Stomach (tissue), 19 donors: ENCODE measurements around the gene CRIM1. TPM values are rescaled to one million over a fixed set of nuclear protein-coding genes. Genes with fewer than 3 reads are reported as not detected.
"Not testable (repeated sequence)": the region's sequence is repeated elsewhere in the genome, so short reads cannot be mapped to it uniquely, and the experiment has no call there.

Source experiments
- DNase-seq, 2 donors: peaks; one replicate each; pipeline versions ENCODE4 v3.0.0 to v3.0.0-alpha.2; 2013 to 2019
- H3K27ac ChIP-seq, 5 donors: fragments of 200-600 bp in 4 of 5; sonication (generic) in 4 of 5; one replicate each; pipeline ENCODE4 v1.5.1; 2013 to 2019; ENCODE audit warnings: mild to moderate bottlenecking in 1 of 5, moderate library complexity in 1 of 5
- H3K27me3 ChIP-seq, 3 donors: fragments of 200-600 bp; sonication (generic); one replicate each; pipeline ENCODE4 v1.5.1; 2017 to 2019; ENCODE audit warnings: mixed run types in 1 of 3
- H3K36me3 ChIP-seq, 4 donors: fragments of 200-600 bp; sonication (generic); 1 replicate in 3 of 4; 2 replicates in 1 of 4; pipeline ENCODE4 v1.5.1; 2016 to 2019
- H3K4me1 ChIP-seq, 4 donors: fragments of 200-600 bp; sonication (generic); one replicate each; pipeline ENCODE4 v1.5.1; 2016 to 2019
- H3K4me3 ChIP-seq, 4 donors: fragments of 200-600 bp; sonication (generic) in 3 of 4; one replicate each; pipeline ENCODE4 v1.5.1; 2016 to 2019; ENCODE audit warnings: mild to moderate bottlenecking in 1 of 4
- H3K9me3 ChIP-seq, 4 donors: fragments of 200-600 bp; sonication (generic); one replicate each; pipeline ENCODE4 v1.5.1; 2016 to 2019
- CTCF ChIP-seq, 7 experiments: fragments of 450-650 bp in 4 of 7; fragments of 200-600 bp in 3 of 7; sonication (generic) in 3 of 7; IDR thresholded peaks; one replicate each; pipeline ENCODE4 v1.5.1; 2016 to 2019; ENCODE audit warnings: antibody characterized with exemption in 7 of 7, control low read depth in 2 of 7, mild to moderate bottlenecking in 1 of 7
- EP300 ChIP-seq: sonication (generic); formaldehyde crosslinking; IDR thresholded peaks from one replicate; pipeline ENCODE4 v1.6.1; 2017; ENCODE audit warnings: antibody characterized with exemption
- POLR2A ChIP-seq, 4 donors: fragments of 450-650 bp; IDR thresholded peaks; one replicate each; pipeline ENCODE4 v1.6.1; 2016; ENCODE audit warnings: antibody characterized with exemption in 4 of 4, control low read depth in 2 of 4, mild to moderate bottlenecking in 1 of 4, moderate library complexity in 1 of 4
- POLR2AphosphoS5 ChIP-seq, 3 donors: sonication (generic); formaldehyde crosslinking; IDR thresholded peaks; one replicate each; pipeline ENCODE4 v1.6.1; 2016; ENCODE audit warnings: antibody characterized with exemption in 3 of 3
- WGBS, 5 donors: extraction: QIAGEN DNeasy Blood & Tissue Kit in 3 of 5; methylation state at CpG; one replicate each; pipeline versions ENCODE4 v1.1.5 to v1.1.7; 2013 to 2018; 5-methylcytosine and 5-hydroxymethylcytosine counted together
- intact Hi-C: fragments of 100-400 bp; cut with DNase I; formaldehyde crosslinking; loops from one replicate; pipeline ENCODE4 v1.15.1; 2023; ENCODE audit warnings: low total_unique reads
- long read RNA-seq, 10 donors: transcript quantifications; one replicate each; lab custom pipeline, GENCODE V29; 2026
- polyA plus RNA-seq, 3 donors: library from polyadenylated mRNA; stranded (reverse); fragments of 200-250 nt; gene quantifications; one replicate each; pipeline ENCODE4 v1.2.3, GENCODE V29; 2013
- total RNA-seq, 5 donors: library from RNA; depleted of rRNA; stranded (reverse); fragments of >200 nt; gene quantifications; one replicate each; pipeline versions ENCODE4 v1.1.0 to v1.2.3, GENCODE V29; 2014 to 2016
- donor health status: healthy with polysubstance abuse.
- donor health status: Bipolar disorder and iron deficiency.
- donor health status: healthy.

Gene CRIM1
- 100 to 1,000 TPM in 3 of 5 donors, 10 to 100 TPM in 2; 46.5 to 158 (median 104) TPM for total RNA-seq
- 1 to 10 TPM; 3.1 to 7.0 (median 6.7) TPM for polyA plus RNA-seq
- long read RNA-seq, donor 1, full-length matches to known transcripts = 1 of 1 reads
- long read RNA-seq, donor 1, partial matches to known transcripts = 0 of 1 reads
- long read RNA-seq, donor 1, other reads (novel, unspliced or antisense) = 0 of 1 reads
- long read RNA-seq, donor 2 = 0 reads
- long read RNA-seq, donor 3 = 0 reads
- long read RNA-seq, donor 4 = 0 reads
- long read RNA-seq, donor 5, full-length matches to known transcripts = 1 of 34 reads
- long read RNA-seq, donor 5, partial matches to known transcripts = 33 of 34 reads
- long read RNA-seq, donor 5, other reads (novel, unspliced or antisense) = 0 of 34 reads
- long read RNA-seq, donor 6 = 0 reads
- long read RNA-seq, donor 7 = 0 reads
- long read RNA-seq, donor 8 = 0 reads
- long read RNA-seq, donor 9, partial matches to known transcripts = 22 of 22 reads
- long read RNA-seq, donor 9, other reads (novel, unspliced or antisense) = 0 of 22 reads
- long read RNA-seq, donor 10 = 0 reads

- 0 to 1% (median 1%) methylated on average over 24 to 81 of the region's 82 CpGs for WGBS, 5 donors
- intact Hi-C loops = loop anchor here (10.0 kb wide), 1 partner anchor 429 kb away; no protein-coding TSS in a partner anchor
- peak; percentile 81 to 96 for DNase-seq
- H3K4me1 ChIP-seq = peaks cover 28 to 74% (median 44%) of the 10 kb centered on the region in 4 donors
- H3K27ac ChIP-seq = peak within 1 kb of the TSS; percentile 68 to 94 (median 87)
- no peaks in the 10 kb centered on the region for H3K36me3 ChIP-seq
- peaks cover 0 to 24% (median 0%) of the 10 kb centered on the region in 3 donors for H3K27me3 ChIP-seq
- peak within 1 kb of the TSS; percentile 87 to 94 (median 90) for H3K4me3 ChIP-seq
- no peaks in the 10 kb centered on the region for H3K9me3 ChIP-seq
- no peak for TF ChIP-seq CTCF (IDR thresholded peaks at IDR 0.05)
- TF ChIP-seq POLR2AphosphoS5 (IDR thresholded peaks at IDR 0.05) = peak; percentile 73 to 92 (median 91)
These were observed at the start of gene CRIM1 for GRCh38 chr2:36355151-36355889. CRIM1 (plus strand) TSS chr2:36355778; CDS start chr2:36356293, 515 bp downstream.

GRCh38 chr2:36307441-36307840 lies 48.1 kb upstream of the CRIM1 start:
- no peaks in the 10 kb centered on the region for H3K36me3 ChIP-seq

GRCh38 chr2:36310444-36310843 lies 45.1 kb upstream of the CRIM1 start:
- H3K4me1 ChIP-seq, H3K9me3 ChIP-seq, DNase-seq, intact Hi-C loops, H3K27me3 ChIP-seq, H3K27ac ChIP-seq, H3K4me3 ChIP-seq, H3K36me3 ChIP-seq: not testable (repeated sequence)
- 73 to 80% (median 78%) methylated on average over 1 of the region's 1 CpG for WGBS, 5 donors

More at GRCh38 chr2:36307441-36307840, 48.1 kb upstream of the CRIM1 start:
- Histone ChIP-seq H3K4me3 (no peak overlapping the region), H3K9me3 (no peaks in the 10 kb centered on the region), H3K4me1 (no peaks in the 10 kb centered on the region), H3K27ac (no peak overlapping the region), H3K27me3 (no peaks in the 10 kb centered on the region)
- intact Hi-C loops = no loop called here
- WGBS, 5 donors = 78 to 83% (median 81%) methylated on average over 3 of the region's 3 CpGs
- TF ChIP-seq POLR2AphosphoS5 (IDR thresholded peaks at IDR 0.05) (no peak), CTCF (IDR thresholded peaks at IDR 0.05) (no peak), EP300 (no peak), POLR2A (IDR thresholded peaks at IDR 0.05) (no peak)
- no peak for DNase-seq

- intact Hi-C loops = no loop called here
- peaks cover 0 to 12% (median 8%) of the 10 kb centered on the region in 4 donors for H3K9me3 ChIP-seq
- no peaks in the 10 kb centered on the region for H3K4me1 ChIP-seq
- no peak for TF ChIP-seq CTCF (IDR thresholded peaks at IDR 0.05)
- no peak for TF ChIP-seq POLR2AphosphoS5 (IDR thresholded peaks at IDR 0.05)
- TF ChIP-seq EP300 = no peak
- TF ChIP-seq POLR2A (IDR thresholded peaks at IDR 0.05) = no peak
- no peak overlapping the region for H3K27ac ChIP-seq
- WGBS, 5 donors = 75 to 100% (median 88%) methylated on average over 1 of the region's 1 CpG
- H3K36me3 ChIP-seq = no peaks in the 10 kb centered on the region
- no peak overlapping the region for H3K4me3 ChIP-seq
- DNase-seq = no peak
- H3K27me3 ChIP-seq = no peaks in the 10 kb centered on the region
These were observed 37.0 kb upstream of the CRIM1 start for GRCh38 chr2:36318547-36318946.
